Activated CD8-positive, alpha-beta T cell treated with anti-CD3 and anti-CD28 coated beads for 36 hours (primary cell): ENCODE results near the gene DPP6. TPM values are rescaled to one million over a fixed set of nuclear protein-coding genes. Genes with fewer than 3 reads are reported as not detected.

Source experiments
- ATAC-seq: fragments of 200-7000 bp; cut with Tn5 transposase; one replicate; pipeline ENCODE4 v1.10.0; 2021; ENCODE audit warnings: mild to moderate bottlenecking, moderate library complexity
- CTCF ChIA-PET: fragments of 350-600 bp; sonication (Branson Sonifier 250); formaldehyde crosslinking; loops from one replicate; lab custom pipeline; 2021; ENCODE audit warnings: antibody characterized with exemption; lab: Charles Lee
- POLR2A ChIA-PET: fragments of 350-600 bp; sonication (Branson Sonifier 250); formaldehyde crosslinking; loops from one replicate; lab custom pipeline; 2021; ENCODE audit warnings: antibody characterized with exemption; lab: Charles Lee
- DNase-seq: peaks from one replicate; pipeline ENCODE4 v3.0.0-alpha.2; 2020
- H3K27ac Mint-ChIP-seq: one replicate; pipeline ENCODE4 v1.8.0; 2021; ENCODE audit warnings: mild to moderate bottlenecking, mixed read lengths
- H3K27me3 Mint-ChIP-seq: one replicate; pipeline ENCODE4 v1.8.0; 2021; ENCODE audit warnings: mixed read lengths
- H3K36me3 Mint-ChIP-seq: one replicate; pipeline ENCODE4 v1.8.0; 2021; ENCODE audit warnings: low read depth, mixed read lengths
- H3K4me1 Mint-ChIP-seq: one replicate; pipeline ENCODE4 v1.8.0; 2021; ENCODE audit warnings: low read depth, mixed read lengths
- H3K4me3 Mint-ChIP-seq: one replicate; pipeline ENCODE4 v1.8.0; 2021; ENCODE audit warnings: mild to moderate bottlenecking, moderate library complexity, mixed read lengths
- H3K9me3 Mint-ChIP-seq: one replicate; pipeline ENCODE4 v1.8.0; 2021; ENCODE audit warnings: mixed read lengths
- CTCF ChIP-seq: fragments of 200-600 bp; IDR thresholded peaks from one replicate; pipeline ENCODE4 v1.8.0; 2022; ENCODE audit warnings: antibody characterized with exemption, mild to moderate bottlenecking
- intact Hi-C: fragments of 100-400 bp; cut with micrococcal nuclease; formaldehyde crosslinking; loops from one replicate; pipeline ENCODE4 v1.10.0; 2022
- total RNA-seq, 2 experiments: library from RNA; stranded (reverse); gene quantifications; one replicate each; pipeline ENCODE4 v1.2.3, GENCODE V29; 2021

The DPP6 gene
- total RNA-seq, 2 experiments from 2014 or later, result not detected

GRCh38 chr7:154242709-154243108 is 190.5 kb downstream of the DPP6 start:
- Mint-ChIP-seq H3K36me3 (no peaks in the 10 kb centered on the region), H3K9me3 (peaks cover 14% of the 10 kb centered on the region), H3K27ac (no peak overlapping the region), H3K27me3 (no peaks in the 10 kb centered on the region), H3K4me3 (no peak overlapping the region), H3K4me1 (no peaks in the 10 kb centered on the region)
- DNase-seq, result no peak
- ATAC-seq, result no peak
- intact Hi-C loops, result no loop called here
- TF ChIP-seq CTCF, result no peak
- ChIA-PET CTCF (no interaction called here), POLR2A (no interaction called here)

GRCh38 chr7:154252046-154252445 is 199.8 kb downstream of the DPP6 start:
- DNase-seq (no peak), ATAC-seq (no peak)
- Mint-ChIP-seq H3K27ac (no peak overlapping the region), H3K9me3 (peaks cover 4% of the 10 kb centered on the region), H3K4me3 (no peak overlapping the region), H3K27me3 (no peaks in the 10 kb centered on the region), H3K4me1 (no peaks in the 10 kb centered on the region), H3K36me3 (no peaks in the 10 kb centered on the region)
- intact Hi-C loops, result no loop called here
- CTCF ChIA-PET, result no interaction called here
- POLR2A ChIA-PET, result no interaction called here
- TF ChIP-seq CTCF, result no peak

- intact Hi-C loops, result no loop called here
- no peak for TF ChIP-seq CTCF
- DNase-seq (no peak), ATAC-seq (no peak)
- Mint-ChIP-seq H3K9me3 (peaks cover 5% of the 10 kb centered on the region), H3K27ac (no peak overlapping the region), H3K27me3 (no peaks in the 10 kb centered on the region), H3K36me3 (no peaks in the 10 kb centered on the region), H3K4me1 (no peaks in the 10 kb centered on the region), H3K4me3 (no peak overlapping the region)
- ChIA-PET CTCF (no interaction called here), POLR2A (no interaction called here)
These were observed 201.6 kb downstream of the DPP6 start for GRCh38 chr7:154253810-154254209.

- peaks cover 3% of the 10 kb centered on the region for H3K9me3 Mint-ChIP-seq
- no peak for TF ChIP-seq CTCF
- no peaks in the 10 kb centered on the region for H3K27me3 Mint-ChIP-seq
- POLR2A ChIA-PET, result no interaction called here
- ATAC-seq, result no peak
- H3K4me3 Mint-ChIP-seq, result no peak overlapping the region
- no peak overlapping the region for H3K27ac Mint-ChIP-seq
- intact Hi-C loops, result no loop called here
- CTCF ChIA-PET, result no interaction called here
- H3K4me1 Mint-ChIP-seq, result no peaks in the 10 kb centered on the region
- DNase-seq, result no peak
- H3K36me3 Mint-ChIP-seq, result no peaks in the 10 kb centered on the region
These were observed 203.1 kb downstream of the DPP6 start for GRCh38 chr7:154255324-154255723.

- no peak overlapping the region for H3K27ac Mint-ChIP-seq
- H3K36me3 Mint-ChIP-seq, result no peaks in the 10 kb centered on the region
- ChIA-PET CTCF (no interaction called here), POLR2A (no interaction called here)
- no peaks in the 10 kb centered on the region for H3K4me1 Mint-ChIP-seq
- TF ChIP-seq CTCF, result no peak
- no peak overlapping the region for H3K4me3 Mint-ChIP-seq
- intact Hi-C loops, result no loop called here
- DNase-seq (no peak), ATAC-seq (no peak)
- H3K27me3 Mint-ChIP-seq, result no peaks in the 10 kb centered on the region
- peaks cover 3% of the 10 kb centered on the region for H3K9me3 Mint-ChIP-seq
These were observed 204.0 kb downstream of the DPP6 start for GRCh38 chr7:154256150-154256549.
